GM21529 (cell line): ENCODE data around the gene REN.

Source experiments
- ATAC-seq: cut with Tn5 transposase; IDR thresholded peaks from one replicate; pipeline ENCODE4 v1.9.1; 2021; ENCODE audit not compliant: unreplicated experiment

The REN gene

DNA sequence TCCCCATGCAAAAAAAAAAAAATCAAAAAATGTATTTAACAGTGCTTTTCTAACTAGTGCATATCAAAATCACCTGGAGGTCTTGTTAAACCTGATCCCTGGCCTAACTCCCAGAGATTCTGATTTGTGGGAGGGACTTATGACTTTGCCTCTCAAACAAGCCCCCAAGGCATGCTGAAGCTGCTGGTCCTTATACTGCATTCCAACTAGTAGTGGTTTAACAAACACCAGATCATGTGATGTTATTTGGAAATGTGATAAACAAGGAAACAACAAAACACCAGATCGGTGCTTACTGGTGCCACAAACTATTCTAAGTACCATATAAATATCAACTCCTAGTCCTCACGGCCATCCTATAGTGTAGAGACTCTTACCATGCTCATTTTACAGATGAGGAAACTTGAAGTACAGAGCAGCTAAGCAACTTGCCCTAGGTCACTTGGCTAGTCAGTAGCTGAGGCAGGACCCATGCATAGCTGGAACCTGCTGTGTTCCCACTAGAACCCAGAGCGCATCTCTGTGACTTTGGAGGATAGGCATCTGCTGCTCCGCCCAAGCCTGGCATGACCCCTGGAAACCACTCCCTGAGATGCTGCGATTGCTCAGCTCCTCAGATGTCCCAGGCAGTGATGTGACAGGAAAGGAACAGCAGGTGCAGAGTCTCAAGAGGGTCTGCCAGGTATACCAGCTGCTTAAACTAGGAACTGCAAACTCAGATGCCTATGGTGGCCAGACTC lies 55.1 kb downstream of the REN start:
- ATAC-seq = no peak

DNA sequence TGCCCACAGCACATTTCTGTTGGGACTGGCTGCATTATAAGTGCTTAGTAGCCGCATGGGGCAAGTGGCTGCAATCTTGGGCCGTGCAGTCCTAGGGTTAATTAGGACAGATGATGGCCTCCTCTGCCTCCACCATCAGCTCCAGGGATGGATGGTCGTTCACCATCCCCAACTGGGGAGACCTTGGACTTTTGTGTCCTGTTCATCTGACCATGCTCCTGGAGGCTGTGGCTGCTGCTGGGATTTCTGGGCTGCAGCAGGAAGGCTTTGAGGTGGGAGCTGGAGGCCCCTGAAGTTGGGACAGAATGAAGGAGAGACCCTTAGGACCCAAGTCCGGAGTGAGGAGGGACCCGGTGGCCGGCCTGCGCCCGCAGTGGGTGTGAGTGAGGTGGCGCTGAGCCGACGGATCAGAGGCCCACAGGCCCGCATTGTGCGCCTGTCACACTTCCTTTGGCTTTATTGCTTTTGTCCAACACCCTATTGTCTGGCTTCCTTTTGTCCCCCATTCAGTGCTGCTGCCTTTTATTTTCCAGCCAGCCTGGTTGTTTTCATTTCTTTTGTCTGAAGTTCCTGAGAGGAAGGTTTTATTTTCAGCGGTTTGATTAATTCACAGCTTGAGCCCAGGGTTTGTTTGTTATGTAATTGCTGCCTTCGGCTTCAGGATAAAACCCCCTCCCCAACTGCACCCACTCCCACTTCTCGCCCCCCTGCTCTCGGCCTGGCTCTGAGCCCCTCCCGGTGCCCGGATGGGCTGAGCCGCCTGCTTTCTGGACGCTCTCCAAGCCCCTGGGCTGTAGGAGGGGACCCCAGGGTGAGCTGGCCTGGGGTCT lies 57.6 kb downstream of the REN start:
- ATAC-seq = no peak

- ATAC-seq = no peak
These were observed 58.2 kb downstream of the REN start for GRCh38 chr1:204107892-204108291.

DNA sequence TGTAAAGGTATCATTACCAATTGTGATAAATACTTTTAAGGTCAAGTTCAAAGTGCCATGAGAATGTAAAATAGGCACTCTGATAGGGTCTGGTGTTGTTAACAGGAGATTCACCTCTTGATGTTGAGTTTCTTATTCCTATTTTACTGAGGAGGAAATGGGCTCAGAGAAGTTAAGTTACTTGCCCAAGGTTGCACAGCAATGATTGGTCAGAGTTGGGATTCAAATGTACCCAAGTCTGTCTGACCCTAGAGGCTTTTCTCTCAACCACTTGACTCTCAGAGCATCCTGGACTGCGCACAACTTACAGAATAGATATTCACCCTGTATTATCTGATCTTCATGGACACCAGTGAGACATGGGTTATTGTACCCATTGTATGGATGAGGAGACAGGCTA lies 59.3 kb downstream of the REN start:
- ATAC-seq = no peak

DNA sequence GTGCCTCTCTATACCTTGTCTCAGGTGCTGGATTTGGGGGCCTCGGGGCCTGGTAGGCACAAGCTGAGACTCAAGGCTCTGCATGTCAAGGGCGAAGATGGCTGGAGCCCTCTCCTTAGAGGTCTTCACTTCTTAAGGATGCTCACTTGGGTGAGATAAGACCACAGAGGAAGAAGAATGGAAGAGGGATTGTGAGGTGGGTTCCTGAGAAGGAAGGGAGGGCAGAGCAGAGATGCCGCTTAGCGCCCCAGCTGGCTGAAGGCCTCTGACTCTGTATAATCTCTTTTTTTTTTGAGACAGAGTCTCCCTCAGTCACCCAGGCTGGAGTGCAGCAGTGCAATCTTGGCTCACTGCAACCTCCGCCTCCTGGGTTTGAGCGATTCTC lies 61.0 kb downstream of the REN start:
- ATAC-seq = no peak
